ENCODE data around the gene PRKCQ.

The PRKCQ gene

GRCh38 chr10:6518791-6519429, 61.2 kb downstream of the PRKCQ start:
- Histone ChIP-seq H3K4me3 (IDR thresholded peaks at IDR 0.05; ENCODE audit: insufficient read depth, low read depth, low read length) (no peak overlapping the region), H3K79me2 (ENCODE audit: insufficient read depth, low read depth) (no peaks in the 10 kb centered on the region), H3K36me3 (ENCODE audit: insufficient read depth) (no peaks in the 10 kb centered on the region), H3K27ac (no peak overlapping the region), H2AFZ (ENCODE audit: low read depth) (no peak overlapping the region), H3K27me3 (ENCODE audit: insufficient read depth, low read depth) (no peaks in the 10 kb centered on the region), H3K4me1 (ENCODE audit: low read depth, poor library complexity, severe bottlenecking) (no peaks in the 10 kb centered on the region), H3K9ac (no peak overlapping the region), H3K4me2 (no peak overlapping the region), H4K20me1 (ENCODE audit: insufficient read depth) (no peaks in the 10 kb centered on the region)
- TF ChIP-seq CTCF (conservative IDR thresholded peaks at IDR 0.05; ENCODE audit: low read depth, low read length), result no peak

GRCh38 chr10:6516929-6517284, 63.2 kb downstream of the PRKCQ start:
- no peak for TF ChIP-seq CTCF (conservative IDR thresholded peaks at IDR 0.05; ENCODE audit: low read depth, low read length)
- Histone ChIP-seq H3K27ac (no peak overlapping the region), H3K79me2 (ENCODE audit: insufficient read depth, low read depth) (no peaks in the 10 kb centered on the region), H3K4me3 (IDR thresholded peaks at IDR 0.05; ENCODE audit: insufficient read depth, low read depth, low read length) (no peak overlapping the region), H3K4me1 (ENCODE audit: low read depth, poor library complexity, severe bottlenecking) (no peaks in the 10 kb centered on the region), H3K9ac (no peak overlapping the region), H3K4me2 (no peak overlapping the region), H3K27me3 (ENCODE audit: insufficient read depth, low read depth) (no peaks in the 10 kb centered on the region), H3K36me3 (ENCODE audit: insufficient read depth) (no peaks in the 10 kb centered on the region), H4K20me1 (ENCODE audit: insufficient read depth) (no peaks in the 10 kb centered on the region), H2AFZ (ENCODE audit: low read depth) (no peak overlapping the region)

- no peak for TF ChIP-seq CTCF (conservative IDR thresholded peaks at IDR 0.05; ENCODE audit: low read depth, low read length)
- no peak overlapping the region for H3K4me3 ChIP-seq (IDR thresholded peaks at IDR 0.05; ENCODE audit: insufficient read depth, low read depth, low read length)
- no peak overlapping the region for H3K4me2 ChIP-seq
- no peaks in the 10 kb centered on the region for H3K36me3 ChIP-seq (ENCODE audit: insufficient read depth)
- no peak overlapping the region for H3K9ac ChIP-seq
- no peaks in the 10 kb centered on the region for H4K20me1 ChIP-seq (ENCODE audit: insufficient read depth)
- H2AFZ ChIP-seq (ENCODE audit: low read depth), result no peak overlapping the region
- H3K27me3 ChIP-seq (ENCODE audit: insufficient read depth, low read depth), result no peaks in the 10 kb centered on the region
- H3K27ac ChIP-seq, result no peak overlapping the region
- no peaks in the 10 kb centered on the region for H3K79me2 ChIP-seq (ENCODE audit: insufficient read depth, low read depth)
- no peaks in the 10 kb centered on the region for H3K4me1 ChIP-seq (ENCODE audit: low read depth, poor library complexity, severe bottlenecking)
Observed at GRCh38 chr10:6516281-6516928, 63.7 kb downstream of the PRKCQ start.

GRCh38 chr10:6514844-6515780, 65.0 kb downstream of the PRKCQ start:
- Histone ChIP-seq H3K36me3 (ENCODE audit: insufficient read depth) (no peaks in the 10 kb centered on the region), H3K9ac (no peak overlapping the region), H3K4me2 (no peak overlapping the region), H3K4me3 (IDR thresholded peaks at IDR 0.05; ENCODE audit: insufficient read depth, low read depth, low read length) (no peak overlapping the region), H3K4me1 (ENCODE audit: low read depth, poor library complexity, severe bottlenecking) (no peaks in the 10 kb centered on the region), H3K27ac (no peak overlapping the region), H4K20me1 (ENCODE audit: insufficient read depth) (no peaks in the 10 kb centered on the region), H3K27me3 (ENCODE audit: insufficient read depth, low read depth) (no peaks in the 10 kb centered on the region), H2AFZ (ENCODE audit: low read depth) (no peak overlapping the region), H3K79me2 (ENCODE audit: insufficient read depth, low read depth) (no peaks in the 10 kb centered on the region)
- no peak for TF ChIP-seq CTCF (conservative IDR thresholded peaks at IDR 0.05; ENCODE audit: low read depth, low read length)
